Measurements from ENCODE around the gene KDM4B. TPM values are rescaled to one million over a fixed set of nuclear protein-coding genes. Genes with fewer than 3 reads are reported as not detected.
A peak's percentile ranks its signal among the peaks of the same experiment; 100 is the strongest.

Gene KDM4B
- total RNA-seq, 1 donor from 2014 or later, result 20.9 TPM

GRCh38 chr19:5032101-5032967 lies 63.4 kb downstream of the KDM4B start:
- DNase-seq (ENCODE audit: low spot score), result no peak

- DNase-seq (ENCODE audit: low spot score), result no peak
Observed at GRCh38 chr19:5035105-5035761, 66.3 kb downstream of the KDM4B start.

GRCh38 chr19:5035793-5036697 lies 67.1 kb downstream of the KDM4B start:
- DNase-seq (ENCODE audit: low spot score), result no peak

- DNase-seq (ENCODE audit: low spot score), result no peak
Observed at GRCh38 chr19:5036698-5037563, 68.0 kb downstream of the KDM4B start.

GRCh38 chr19:5037936-5038335 lies 69.0 kb downstream of the KDM4B start:
- DNase-seq (ENCODE audit: low spot score), result no peak

GRCh38 chr19:5038631-5039271 lies 69.8 kb downstream of the KDM4B start:
- DNase-seq (ENCODE audit: low spot score), result no peak

- DNase-seq (ENCODE audit: low spot score), result no peak
Observed at GRCh38 chr19:5039642-5040543, 71.0 kb downstream of the KDM4B start.

GRCh38 chr19:5040544-5041167 lies 71.7 kb downstream of the KDM4B start:
- no peak for DNase-seq (ENCODE audit: low spot score)

GRCh38 chr19:5041168-5041912 lies 72.4 kb downstream of the KDM4B start:
- DNase-seq (ENCODE audit: low spot score), result no peak

GRCh38 chr19:5041913-5042187 lies 72.9 kb downstream of the KDM4B start:
- no peak for DNase-seq (ENCODE audit: low spot score)

GRCh38 chr19:5042556-5042955 lies 73.6 kb downstream of the KDM4B start:
- no peak for DNase-seq (ENCODE audit: low spot score)

- DNase-seq (ENCODE audit: low spot score), result no peak
Observed at GRCh38 chr19:5045029-5045428, 76.1 kb downstream of the KDM4B start.

GRCh38 chr19:5045956-5046338 lies 77.0 kb downstream of the KDM4B start:
- DNase-seq (ENCODE audit: low spot score), result no peak

- DNase-seq (ENCODE audit: low spot score), result peak; percentile 37
Observed at GRCh38 chr19:5046339-5047039, 77.6 kb downstream of the KDM4B start.

- DNase-seq (ENCODE audit: low spot score), result no peak
Observed at GRCh38 chr19:5047251-5047935, 78.5 kb downstream of the KDM4B start.

- DNase-seq (ENCODE audit: low spot score), result peak; percentile 88
Observed at GRCh38 chr19:5048091-5048726, 79.3 kb downstream of the KDM4B start.

Measured in umbilical cord (tissue), 2 donors.